SK-N-SH (cell line): ENCODE results near the gene E2F4. TPM values are rescaled to one million over a fixed set of nuclear protein-coding genes. Genes with fewer than 3 reads are reported as not detected.

Experiments used
- CTCF ChIA-PET: fragments of 300-600, 350-600 bp; formaldehyde crosslinking; extraction: SDS; loops from one replicate; lab custom pipeline; 2021; lab: Yijun Ruan, JAX
- POLR2A ChIA-PET: fragments of 350-600 bp; sonication (Branson Sonifier 250); formaldehyde crosslinking; extraction: SDS; loops from one replicate; lab custom pipeline; 2020; ENCODE audit warnings: antibody characterized with exemption, inconsistent platforms; lab: Yijun Ruan, JAX
- DNase-seq: peaks from one replicate; pipeline ENCODE4 v3.0.0; 2012
- H2AFZ ChIP-seq: fragments of 200-600 bp; sonication (generic); 2 replicates; pipeline ENCODE4 v1.8.1; 2016; ENCODE audit warnings: antibody characterized with exemption, mild to moderate bottlenecking, low read depth
- H3F3A ChIP-seq: fragments of 200-600 bp; sonication (generic); replicated peaks from 2 replicates; pipeline ENCODE3; 2016; ENCODE audit warnings: antibody characterized with exemption, mild to moderate bottlenecking; ENCODE audit not compliant: insufficient read depth
- H3K27ac ChIP-seq, 2 experiments: fragments of 200-500 bp in 1 of 2; fragments of 200-600 bp in 1 of 2; sonication (Bioruptor generic) in 1 of 2; sonication (generic), shearing (Covaris generic) in 1 of 2; 2 replicates each; pipeline versions ENCODE4 v1.5.1 to v1.6.1; 2014 to 2016; ENCODE audit warnings: low read depth in 2 of 2, inconsistent platforms in 1 of 2, low read length in 1 of 2, mild to moderate bottlenecking in 1 of 2, mixed read lengths in 1 of 2
- H3K27me3 ChIP-seq: fragments of 200-600 bp; sonication (generic), shearing (Covaris generic); 2 replicates; pipeline ENCODE4 v1.6.1; 2016; ENCODE audit warnings: mixed run types; ENCODE audit not compliant: insufficient read depth
- H3K36me3 ChIP-seq, 2 experiments: fragments of 200-500 bp in 1 of 2; fragments of 200-600 bp in 1 of 2; sonication (Bioruptor generic) in 1 of 2; sonication (generic) in 1 of 2; replicated peaks in 1 of 2; 2 replicates each; pipeline versions ENCODE3 to v1.5.1; 2014 to 2016; ENCODE audit warnings: low read length in 1 of 2, mild to moderate bottlenecking in 1 of 2; ENCODE audit not compliant: insufficient read depth in 2 of 2, control insufficient read depth in 1 of 2
- H3K4me1 ChIP-seq, 2 experiments: fragments of 200-500 bp in 1 of 2; fragments of 200-600 bp in 1 of 2; sonication (Bioruptor generic) in 1 of 2; sonication (generic), shearing (Covaris generic) in 1 of 2; 2 replicates each; pipeline versions ENCODE4 v1.5.1 to v1.6.1; 2014 to 2016; ENCODE audit warnings: low read depth in 1 of 2, low read length in 1 of 2, mixed run types in 1 of 2; ENCODE audit not compliant: insufficient read depth in 2 of 2, control insufficient read depth in 1 of 2
- H3K4me2 ChIP-seq: fragments of 200-600 bp; sonication (generic), shearing (Covaris generic); 2 replicates; pipeline ENCODE4 v1.6.1; 2017; ENCODE audit warnings: mixed run types
- H3K4me3 ChIP-seq, 2 experiments: fragments of 200-500 bp in 1 of 2; fragments of 200-600 bp in 1 of 2; sonication (Bioruptor generic) in 1 of 2; sonication (generic), shearing (Covaris generic) in 1 of 2; 2 replicates each; pipeline versions ENCODE4 v1.5.1 to v1.8.1; 2014 to 2016; ENCODE audit warnings: low read depth in 2 of 2, inconsistent platforms in 1 of 2, low read length in 1 of 2, mild to moderate bottlenecking in 1 of 2, mixed read lengths in 1 of 2, moderate library complexity in 1 of 2
- H3K79me2 ChIP-seq: fragments of 200-600 bp; sonication (generic); 2 replicates; pipeline ENCODE4 v1.8.1; 2017; ENCODE audit warnings: mild to moderate bottlenecking; ENCODE audit not compliant: insufficient read depth
- H3K9ac ChIP-seq: fragments of 200-600 bp; sonication (generic); 2 replicates; pipeline ENCODE4 v1.6.1; 2017; ENCODE audit warnings: mixed run types
- H3K9me2 ChIP-seq: fragments of 200-600 bp; sonication (generic); 2 replicates; pipeline ENCODE4 v1.6.1; 2017; ENCODE audit warnings: mixed run types
- H3K9me3 ChIP-seq: fragments of 200-600 bp; sonication (generic); 2 replicates; pipeline ENCODE4 v1.6.1; 2017; ENCODE audit warnings: mixed run types, mild to moderate bottlenecking, moderate library complexity
- H4K20me1 ChIP-seq: fragments of 200-600 bp; sonication (generic); 2 replicates; pipeline ENCODE4 v1.6.1; 2017; ENCODE audit warnings: mild to moderate bottlenecking, mixed run types; ENCODE audit not compliant: insufficient read depth
- CTCF ChIP-seq: fragments of 200-600 bp; sonication (generic); IDR thresholded peaks from 2 replicates; pipeline ENCODE4 v1.6.1; 2017; ENCODE audit warnings: antibody characterized with exemption, mild to moderate bottlenecking, moderate library complexity
- ELF1 ChIP-seq: IDR thresholded peaks from 2 replicates; pipeline ENCODE4 v1.4.0; 2012
- EZH2phosphoT487 ChIP-seq: fragments of 200-600 bp; sonication (generic); IDR thresholded peaks from 2 replicates; pipeline ENCODE4 v1.6.1; 2017; ENCODE audit warnings: low read depth, mixed run types, mild to moderate bottlenecking, antibody characterized with exemption, moderate library complexity, borderline replicate concordance
- FOSL2 ChIP-seq: IDR thresholded peaks from 2 replicates; pipeline ENCODE4 v1.4.0; 2012; ENCODE audit warnings: low read depth, mild to moderate bottlenecking, moderate library complexity, borderline replicate concordance
- FOXJ3 ChIP-seq: sonication (generic); formaldehyde crosslinking; IDR thresholded peaks from 2 replicates; pipeline ENCODE4 v1.5.1; 2020; ENCODE audit warnings: mild to moderate bottlenecking, missing genetic modification reagents
- MAX ChIP-seq: IDR thresholded peaks from 2 replicates; pipeline ENCODE4 v1.4.0; 2012; ENCODE audit warnings: low read depth
- NRF1 ChIP-seq: IDR thresholded peaks from 2 replicates; pipeline ENCODE4 v1.6.1; 2012; ENCODE audit warnings: low read depth, mild to moderate bottlenecking, low read length
- POLR2AphosphoS5 ChIP-seq: IDR thresholded peaks from 2 replicates; pipeline ENCODE4 v1.6.1; 2012; ENCODE audit warnings: low read depth, low read length
- RCOR1 ChIP-seq: fragments of 150-350 bp; IDR thresholded peaks from 2 replicates; pipeline ENCODE4 v1.6.1; 2017; ENCODE audit warnings: antibody characterized with exemption, low read length
- REST ChIP-seq: IDR thresholded peaks from 2 replicates; pipeline ENCODE4 v1.6.1; 2012; ENCODE audit warnings: mild to moderate bottlenecking, low read depth, low read length, moderate library complexity
- RFX5 ChIP-seq: IDR thresholded peaks from 2 replicates; pipeline ENCODE4 v1.6.1; 2012; ENCODE audit warnings: mild to moderate bottlenecking, improper control_type of control experiment, low read length
- RXRA ChIP-seq: IDR thresholded peaks from 2 replicates; pipeline ENCODE4 v1.4.0; 2012; ENCODE audit warnings: low read depth, mild to moderate bottlenecking, borderline replicate concordance
- TEAD4 ChIP-seq: IDR thresholded peaks from 2 replicates; pipeline ENCODE4 v1.4.0; 2012; ENCODE audit warnings: mild to moderate bottlenecking, borderline replicate concordance; ENCODE audit not compliant: insufficient read depth
- YY1 ChIP-seq: IDR thresholded peaks from 2 replicates; pipeline ENCODE4 v1.4.0; 2012; ENCODE audit warnings: low read depth, mild to moderate bottlenecking
- ZBTB33 ChIP-seq: IDR thresholded peaks from 2 replicates; pipeline ENCODE4 v1.4.0; 2012; ENCODE audit warnings: low read depth, borderline replicate concordance
- WGBS: methylation state at CpG from one replicate; pipeline ENCODE4 v1.1.6; 2017; ENCODE audit warnings: low lambda C conversion rate; 5-methylcytosine and 5-hydroxymethylcytosine counted together
- polyA plus RNA-seq, 3 experiments: library from polyadenylated mRNA; depleted of rRNA; stranded (reverse); fragments of >200 nt; gene quantifications; 2 replicates each; pipeline ENCODE4 v1.2.3, GENCODE V29; 2012

Gene E2F4
- polyA plus RNA-seq, 1 of the 3 experiments (the other 2 are of a cell fraction) = 168 TPM

- TF ChIP-seq REST (no peak), POLR2AphosphoS5 (no peak), MAX (no peak), NRF1 (no peak), YY1 (no peak), RCOR1 (no peak), TEAD4 (no peak), FOXJ3 (CRISPR knock-in tag) (no peak)
- TF ChIP-seq, all 33 proteins: peak for 0
Observed at GRCh38 chr16:67216612-67217490, 24.9 kb downstream of the E2F4 start (continued).

- Histone ChIP-seq H4K20me1 (no peaks in the 10 kb centered on the region), H3K27ac (no peak overlapping the region), H3K4me2 (no peak overlapping the region), H2AFZ (no peak overlapping the region), H3K27me3 (no peaks in the 10 kb centered on the region), H3F3A (peaks cover 12% of the 10 kb centered on the region), H3K36me3 (peaks cover 11 to 22% of the 10 kb centered on the region in 2 experiments), H3K4me3 (no peak overlapping the region), H3K9me3 (no peaks in the 10 kb centered on the region), H3K4me1 (peaks cover 0 to 22% of the 10 kb centered on the region in 2 experiments; a peak in 2 of 4 replicates), H3K9me2 (no peaks in the 10 kb centered on the region), H3K9ac (no peak overlapping the region), H3K79me2 (peaks cover 34% of the 10 kb centered on the region)
- no peak for DNase-seq
- WGBS = 79% methylated on average over 3 of the region's 3 CpGs
- POLR2A ChIA-PET = interaction anchor here (1.0 kb wide), 1 partner anchor 21 kb away, joined by 3 read pairs; no protein-coding TSS in a partner anchor
- CTCF ChIA-PET = interaction anchor here (0.9 to 1.3 kb wide), 2 partner anchors 16 to 25 kb away, joined by 4 read pairs; partner anchors contain the start of gene ELMO3
- TF ChIP-seq ZBTB33 (no peak), YY1 (no peak), RXRA (no peak), RFX5 (no peak), FOSL2 (no peak), REST (no peak), RCOR1 (no peak), CTCF (no peak), ELF1 (no peak), EZH2phosphoT487 (no peak)
Observed at GRCh38 chr16:67223992-67224391, 32.0 kb downstream of the E2F4 start.
